Posterior vena cava (tissue), 2 donors: Measurements from ENCODE around the gene AIFM1. TPM values are rescaled to one million over a fixed set of nuclear protein-coding genes. Genes with fewer than 3 reads are reported as not detected.

Source experiments
- DNase-seq: peaks from one replicate; pipeline ENCODE4 v3.0.0-alpha.2; 2020; ENCODE audit warnings: low spot score
- intact Hi-C, 2 donors: fragments of 100-400 bp; cut with DNase I; formaldehyde crosslinking; loops; one replicate each; pipeline versions ENCODE4 v1.14.1 to v1.14.2; 2022 to 2023
- total RNA-seq, 2 donors: library from RNA; stranded (reverse); fragmentation: NEBNext Ultra II Directional; extraction: Animal tissue kit (Norgen Biotek cat#: 25700); gene quantifications; one replicate each; pipeline ENCODE4 v1.2.1, GENCODE V29; 2021
- donor health status: DM: yes; HTN: yes; CAD: no.
- donor health status: DM: yes; HTN: yes; CAD: no.

The AIFM1 gene
- total RNA-seq, 2 donors from 2014 or later = 17.5 to 22.6 TPM

DNA sequence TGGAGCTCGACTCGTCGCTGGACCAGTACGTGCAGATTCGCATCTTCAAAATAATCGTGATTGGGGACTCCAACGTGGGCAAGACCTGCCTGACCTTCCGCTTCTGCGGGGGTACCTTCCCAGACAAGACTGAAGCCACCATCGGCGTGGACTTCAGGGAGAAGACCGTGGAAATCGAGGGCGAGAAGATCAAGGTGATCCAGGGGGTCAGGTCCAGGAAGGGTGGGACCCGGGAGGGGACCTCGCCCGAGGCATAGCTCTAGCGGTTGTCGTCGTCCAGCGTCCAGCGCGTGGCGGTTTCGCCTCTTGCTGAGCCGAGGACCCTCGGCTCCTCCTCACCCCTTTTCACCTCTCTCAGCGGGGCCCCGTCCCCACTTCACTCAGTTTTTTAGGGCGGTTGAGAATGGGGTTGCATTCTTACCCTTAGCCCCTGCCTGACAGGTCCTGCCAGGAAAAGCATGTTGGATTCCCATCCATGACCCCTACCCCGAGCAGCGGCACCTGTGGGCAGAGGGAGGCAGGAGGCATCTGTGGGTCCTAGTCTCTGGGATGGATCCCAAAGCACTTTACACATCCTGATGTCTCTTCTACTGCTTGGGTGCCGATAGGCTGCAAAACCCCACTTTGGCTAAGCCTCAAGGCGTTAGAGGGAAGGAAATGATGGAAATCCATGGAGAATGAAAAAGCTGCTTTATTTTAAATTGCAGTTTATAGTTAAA is 6.6 kb upstream of the AIFM1 start:
- intact Hi-C loops = no loop called here
- peak; percentile 82 for DNase-seq

- intact Hi-C loops = no loop called here
- peak; percentile 81 for DNase-seq
Measured at GRCh38 chrX:130171446-130172126, 5.9 kb upstream of the AIFM1 start, which contains the start of gene RAB33A. Gene RAB33A, plus strand, starts transcription at chrX:130171962. Its CDS starts 101 bp downstream, at chrX:130172063.

- DNase-seq = peak; percentile 81
- intact Hi-C loops = no loop called here
Measured at GRCh38 chrX:130170752-130171445, 5.3 kb upstream of the AIFM1 start.

- DNase-seq = no peak
- intact Hi-C loops = no loop called here
Measured at GRCh38 chrX:130167040-130167439, 1.4 kb upstream of the AIFM1 start.

- no peak for DNase-seq
- intact Hi-C loops = no loop called here
Measured at GRCh38 chrX:130166503-130166777, 799 bp upstream of the AIFM1 start.

GRCh38 chrX:130165181-130165702 is 399 bp downstream of the AIFM1 start:
- intact Hi-C loops = no loop called here
- DNase-seq = peak; percentile 83

DNA sequence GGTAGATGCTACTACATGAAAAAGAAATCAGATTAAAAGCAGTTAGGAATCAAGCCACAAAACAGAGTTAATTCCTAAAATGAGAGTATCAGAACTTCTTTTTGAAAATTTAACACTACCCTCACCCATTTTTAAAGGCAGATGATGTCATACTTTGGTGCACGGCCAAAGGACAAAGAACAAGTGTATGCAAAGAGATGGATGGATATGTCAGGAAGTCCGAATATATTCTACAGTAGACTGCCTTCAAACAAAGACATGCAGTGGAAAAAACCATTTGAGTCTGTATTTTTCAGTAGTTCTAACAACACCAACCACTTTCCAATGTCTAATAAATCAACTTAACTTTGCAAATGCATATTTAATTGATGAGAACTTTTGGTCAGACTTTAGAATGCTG is 2.2 kb downstream of the AIFM1 start:
- DNase-seq = no peak
- intact Hi-C loops = no loop called here

DNA sequence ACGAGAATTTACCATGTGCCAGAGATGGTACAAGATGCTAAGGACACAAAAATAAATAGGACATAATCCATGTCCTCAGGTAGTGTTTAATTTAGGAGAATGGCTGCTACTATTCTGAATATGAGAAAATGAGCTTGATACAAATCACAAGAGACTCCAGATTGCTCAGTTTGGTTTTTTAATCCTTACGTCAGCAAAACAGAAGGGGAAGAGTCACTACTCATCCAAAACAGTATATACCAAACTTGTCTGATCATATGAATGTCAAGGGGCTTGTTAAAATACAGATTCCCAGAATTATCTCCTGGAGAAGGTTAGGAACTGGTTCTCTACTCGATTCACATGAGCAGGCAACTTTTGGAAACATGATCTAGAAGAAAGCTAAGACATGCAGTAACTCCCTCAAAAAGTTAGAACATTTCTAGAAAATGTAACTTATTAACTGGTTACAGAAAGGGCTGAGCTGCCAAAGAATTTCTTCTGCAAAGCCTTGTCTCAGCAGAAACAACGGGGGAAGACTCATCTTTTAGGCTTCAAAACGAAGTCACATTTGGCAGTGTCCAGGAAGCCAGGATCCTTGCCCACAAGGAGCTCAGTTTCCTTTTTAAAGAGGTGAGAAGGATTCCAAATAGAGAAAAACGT is 3.4 kb downstream of the AIFM1 start:
- intact Hi-C loops = no loop called here

GRCh38 chrX:130159776-130160175 is 5.9 kb downstream of the AIFM1 start:
- DNase-seq = no peak
- intact Hi-C loops = no loop called here

More for the DNA sequence above, 3.4 kb downstream of the AIFM1 start:
- DNase-seq = no peak

DNA sequence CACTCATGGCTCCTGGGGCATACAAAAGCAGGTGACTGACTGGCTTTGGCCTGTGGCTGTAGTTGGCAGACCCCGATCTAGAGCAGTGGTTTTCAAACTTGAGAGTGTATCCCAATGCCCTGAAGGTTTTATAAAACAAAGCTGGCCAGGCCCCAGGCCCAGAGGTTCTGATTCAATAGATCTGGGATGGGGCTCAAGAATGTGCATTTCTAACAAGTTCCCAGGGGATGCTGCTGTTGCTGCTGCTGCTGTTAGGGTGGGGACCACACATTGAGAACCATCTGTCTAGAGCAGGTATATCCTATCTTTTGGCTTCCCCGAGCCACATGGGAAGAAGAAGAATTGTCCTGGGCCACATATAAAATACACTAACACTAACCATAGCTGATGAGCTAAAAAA is 7.3 kb downstream of the AIFM1 start:
- intact Hi-C loops = no loop called here
- no peak for DNase-seq

GRCh38 chrX:130155564-130155963 is 10.1 kb downstream of the AIFM1 start:
- no peak for DNase-seq
- intact Hi-C loops = no loop called here

DNA sequence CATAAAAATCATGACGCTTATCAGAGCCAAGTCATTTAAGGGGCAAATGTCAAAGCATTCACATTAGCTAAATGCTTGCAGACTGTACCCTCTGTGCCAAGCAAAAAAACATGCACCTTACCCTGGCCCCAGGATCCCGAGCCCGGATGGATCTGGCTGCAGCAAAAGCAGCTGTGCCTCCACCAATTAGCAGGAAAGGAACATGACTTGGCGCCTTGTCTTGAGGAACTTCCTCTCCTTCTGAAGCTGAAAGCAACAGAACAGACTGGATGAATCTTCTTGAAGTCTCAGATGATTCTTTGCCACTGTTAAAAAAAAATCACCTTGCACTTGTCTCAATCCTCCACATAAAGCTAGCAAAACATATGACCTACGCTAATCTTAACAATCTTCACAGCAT is 18.0 kb downstream of the AIFM1 start:
- DNase-seq = no peak
- intact Hi-C loops = no loop called here

DNA sequence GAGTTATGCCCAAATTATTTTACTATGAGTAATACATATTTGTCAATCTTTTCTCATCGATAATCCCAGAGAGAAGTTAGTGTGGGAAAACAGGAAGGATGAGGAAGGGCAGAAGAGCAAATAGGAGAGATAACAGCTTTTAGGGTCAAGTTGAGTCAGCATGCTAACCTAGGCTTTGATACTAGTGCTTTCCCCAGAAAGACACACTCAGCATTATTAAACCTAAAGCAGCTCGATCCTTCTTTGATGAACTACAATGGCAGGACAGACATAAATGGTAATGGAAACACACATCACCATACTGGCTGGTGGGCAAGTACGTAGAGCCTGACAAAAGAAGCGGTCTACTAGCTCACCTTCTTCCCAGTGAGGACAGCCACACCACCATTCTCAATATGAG is 20.5 kb downstream of the AIFM1 start:
- DNase-seq = no peak
- intact Hi-C loops = no loop called here

- DNase-seq = no peak
Measured at GRCh38 chrX:130144509-130144908, 21.1 kb downstream of the AIFM1 start.

GRCh38 chrX:130139474-130140201 is 26.0 kb downstream of the AIFM1 start:
- intact Hi-C loops = no loop called here
- DNase-seq = no peak

More at GRCh38 chrX:130144509-130144908, 21.1 kb downstream of the AIFM1 start:
- intact Hi-C loops = no loop called here

- no peak for DNase-seq
- intact Hi-C loops = no loop called here
Measured at GRCh38 chrX:130136961-130137360, 28.7 kb downstream of the AIFM1 start.

GRCh38 chrX:130136496-130136895 is 29.1 kb downstream of the AIFM1 start:
- DNase-seq = no peak
- intact Hi-C loops = no loop called here

- no peak for DNase-seq
- intact Hi-C loops = no loop called here
Measured at GRCh38 chrX:130130990-130131389, 34.7 kb downstream of the AIFM1 start.
